ENCODE data around the gene OR51B4.
"Not testable (repeated sequence)": the region's sequence is repeated elsewhere in the genome, so short reads cannot be mapped to it uniquely, and the experiment has no call there.

The OR51B4 gene

DNA sequence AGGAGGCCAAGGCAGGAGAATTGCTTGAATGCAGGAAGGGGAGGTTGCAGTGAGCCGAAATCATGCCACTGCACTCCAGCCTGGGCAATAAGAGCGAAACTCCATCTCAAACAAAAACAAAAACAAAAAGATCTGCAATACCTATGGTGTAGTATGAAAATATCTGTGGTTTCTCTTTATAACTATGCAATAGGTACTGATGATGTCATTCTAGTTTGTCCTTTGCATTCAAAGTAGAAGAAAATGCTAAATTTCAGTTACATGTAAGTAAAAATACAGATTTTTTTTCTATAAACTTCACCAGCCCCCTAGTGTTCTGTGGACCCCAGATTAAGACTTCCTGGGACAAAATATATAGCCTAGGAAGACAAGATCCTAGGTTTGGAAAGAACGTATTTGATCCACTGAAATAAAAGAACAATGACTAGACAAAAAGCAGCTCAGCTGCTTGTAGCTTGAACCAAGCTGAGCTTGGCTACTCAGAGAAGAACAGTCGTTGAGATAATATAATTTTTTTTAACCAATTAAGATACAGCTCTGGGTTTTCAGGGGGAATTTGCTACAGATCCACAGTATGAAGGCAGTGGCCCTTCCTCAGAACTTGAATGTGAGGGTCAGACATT lies 29.2 kb downstream of the OR51B4 start:
- no peak for DNase-seq (ENCODE audit: low read depth)

DNA sequence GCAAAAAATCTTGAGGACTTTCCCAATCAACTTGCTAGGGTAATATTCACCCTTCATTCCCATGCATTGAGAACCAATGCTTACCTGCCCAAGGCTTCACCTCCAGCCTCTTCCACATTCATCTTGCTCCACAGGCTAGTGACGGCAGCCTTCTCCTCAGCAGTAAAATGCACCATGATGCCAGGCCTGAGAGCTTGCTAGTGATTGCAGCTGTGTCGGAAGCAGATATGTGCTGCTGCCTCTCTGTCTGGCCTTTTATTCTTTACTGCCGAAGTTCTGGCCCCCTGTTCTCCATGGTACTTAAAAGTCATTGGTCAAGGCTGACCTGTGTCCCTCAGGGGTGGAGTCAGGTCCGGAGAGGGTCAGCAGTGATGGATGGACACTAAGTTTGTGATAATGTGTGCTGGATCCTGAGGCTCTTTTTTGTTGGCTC lies 32.0 kb downstream of the OR51B4 start, which contains the start of gene HBE1:
Gene HBE1, minus strand, starts transcription at position 231 of the 433 bp plus-strand sequence. Its CDS starts 55 bp downstream, at position 176.
- no peak for DNase-seq (ENCODE audit: low read depth)

DNA sequence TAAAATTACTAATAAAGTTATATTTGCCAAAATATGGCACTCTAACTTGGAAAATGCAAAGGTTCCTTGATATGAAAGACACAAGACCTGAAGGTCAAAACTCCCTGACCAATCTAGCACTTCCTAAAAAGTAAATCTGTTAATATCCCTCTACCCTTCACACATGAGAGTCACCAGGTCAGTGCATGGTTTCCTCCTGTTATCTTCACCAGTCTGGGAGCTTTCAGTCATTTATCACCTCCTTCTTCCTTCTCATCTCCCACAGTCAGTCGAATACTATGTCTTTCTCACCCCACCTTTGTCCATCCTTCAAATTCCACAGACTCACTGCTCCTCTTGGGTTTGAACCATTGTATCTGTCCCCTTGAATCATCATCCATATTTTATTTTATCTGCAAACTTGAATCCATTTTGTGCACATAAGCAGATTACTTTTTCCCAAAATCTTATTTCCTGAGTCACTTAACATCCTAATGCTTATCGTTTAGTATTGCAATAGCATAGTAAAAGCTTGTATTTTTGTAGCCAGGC lies 34.6 kb downstream of the OR51B4 start:
- no peak for DNase-seq (ENCODE audit: low read depth)

DNA sequence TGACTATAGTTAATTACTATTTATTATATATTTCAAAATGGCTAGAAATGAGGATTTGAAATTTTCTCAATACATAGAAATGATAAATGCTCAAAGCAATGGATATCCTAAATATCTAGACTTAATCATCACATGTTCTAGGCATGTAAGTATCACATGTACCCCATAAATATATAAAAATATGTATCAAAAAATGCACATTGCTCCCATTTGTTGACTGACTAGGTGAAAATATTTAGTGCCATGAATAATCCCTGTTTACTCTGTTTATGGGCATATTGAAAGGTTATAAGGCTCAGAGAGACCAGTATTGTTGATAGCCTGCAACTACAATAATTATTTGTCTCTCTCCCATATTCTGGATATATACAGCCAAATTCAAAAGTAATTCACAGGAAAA lies 35.1 kb downstream of the OR51B4 start:
- DNase-seq (ENCODE audit: low read depth): no peak

DNA sequence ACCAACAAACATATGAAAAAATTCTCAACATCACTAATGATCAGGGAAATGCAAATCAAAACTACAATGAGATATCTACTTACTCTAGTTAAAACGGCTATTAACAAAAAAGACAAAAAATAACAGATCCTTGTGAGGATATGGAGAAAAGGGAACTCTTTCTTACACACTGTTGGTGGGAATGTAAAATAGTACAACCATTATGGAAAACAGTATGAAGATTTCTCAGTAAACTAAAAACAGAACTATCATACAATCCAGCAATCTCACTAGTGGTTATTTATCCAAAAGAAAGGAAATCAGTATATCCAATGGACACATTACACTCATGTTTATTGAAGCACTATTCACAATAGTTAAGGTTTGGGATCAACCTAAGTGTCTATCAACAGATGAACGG lies 35.9 kb downstream of the OR51B4 start:
- DNase-seq (ENCODE audit: low read depth): no peak

DNA sequence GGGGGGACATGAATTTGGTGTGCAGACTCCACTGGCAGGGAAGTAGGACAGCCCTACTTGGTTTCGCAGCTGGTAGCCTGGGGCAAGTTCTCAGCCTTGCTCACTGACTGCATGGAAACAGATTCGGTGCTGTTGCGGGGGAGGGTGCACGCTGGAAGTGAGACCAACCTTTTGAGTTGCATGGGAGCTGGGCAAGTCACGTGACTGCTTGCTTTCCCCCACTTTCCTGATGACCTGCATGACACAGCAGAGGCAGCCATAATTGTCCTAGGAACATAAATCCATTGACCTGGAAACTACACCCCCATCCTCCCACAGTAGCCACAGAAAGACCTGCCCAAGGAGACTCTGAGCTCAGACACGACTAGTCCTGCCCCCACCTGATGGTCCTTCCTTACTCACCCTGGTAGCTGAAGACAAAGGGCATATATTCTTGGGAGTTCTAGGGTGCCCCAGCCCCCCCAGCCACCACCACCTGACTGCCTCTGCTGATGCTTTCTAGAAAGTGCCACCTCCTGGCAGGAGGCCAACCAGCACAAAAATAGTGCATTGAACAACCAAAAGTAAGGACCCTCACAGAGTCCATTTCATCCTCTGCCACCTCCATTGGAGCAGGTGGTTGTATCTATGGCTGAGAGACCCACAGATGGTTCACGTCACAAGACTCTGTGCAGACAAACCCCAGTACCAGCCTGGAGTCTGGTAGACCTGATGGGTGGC lies 43.0 kb downstream of the OR51B4 start:
- no peak for DNase-seq (ENCODE audit: low read depth)

DNA sequence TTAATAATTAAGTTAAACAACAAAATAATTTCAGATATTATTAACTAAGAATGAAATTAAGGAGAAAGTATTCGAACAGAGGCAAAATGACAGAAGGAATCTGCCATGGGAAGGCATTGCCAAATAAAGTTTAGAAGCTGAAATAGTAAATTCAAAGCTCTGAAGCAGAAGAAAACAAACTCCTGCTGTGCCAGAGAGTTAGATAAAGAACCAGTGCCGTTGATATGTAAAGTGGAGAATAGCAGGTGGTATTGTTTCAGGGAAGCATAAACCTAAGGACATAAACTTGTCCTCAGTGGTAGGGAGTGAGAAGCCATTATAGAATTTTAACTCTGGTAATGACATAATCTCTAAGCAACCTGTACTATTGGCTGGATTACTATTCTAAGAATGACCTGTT lies 44.5 kb downstream of the OR51B4 start:
- DNase-seq (ENCODE audit: low read depth): no peak

DNA sequence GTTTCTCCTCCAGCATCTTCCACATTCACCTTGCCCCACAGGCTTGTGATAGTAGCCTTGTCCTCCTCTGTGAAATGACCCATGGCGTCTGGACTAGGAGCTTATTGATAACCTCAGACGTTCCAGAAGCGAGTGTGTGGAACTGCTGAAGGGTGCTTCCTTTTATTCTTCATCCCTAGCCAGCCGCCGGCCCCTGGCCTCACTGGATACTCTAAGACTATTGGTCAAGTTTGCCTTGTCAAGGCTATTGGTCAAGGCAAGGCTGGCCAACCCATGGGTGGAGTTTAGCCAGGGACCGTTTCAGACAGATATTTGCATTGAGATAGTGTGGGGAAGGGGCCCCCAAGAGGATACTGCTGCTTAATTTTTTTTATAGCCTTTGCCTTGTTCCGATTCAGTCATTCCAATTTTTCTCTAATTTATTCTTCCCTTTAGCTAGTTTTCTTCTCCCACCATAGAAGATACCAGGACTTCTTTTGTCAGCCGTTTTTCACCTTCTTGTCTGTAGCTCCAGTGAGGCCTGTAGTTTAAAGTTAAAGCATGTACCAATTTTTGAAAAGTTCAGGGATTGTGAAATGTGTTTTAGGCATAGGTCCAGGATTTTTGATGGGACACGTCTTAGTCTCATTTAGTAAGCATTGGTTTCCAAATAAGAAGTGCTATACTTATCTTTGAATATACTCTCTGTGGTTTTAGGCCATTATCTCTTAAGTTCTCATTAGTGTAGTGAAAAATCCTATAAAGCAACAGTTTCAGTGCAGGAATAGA lies 46.9 kb downstream of the OR51B4 start, which contains the start of gene HBG2:
Gene HBG2, minus strand, starts transcription at position 136 of the 768 bp plus-strand sequence. Its CDS starts 53 bp downstream, at position 83.
- peak; percentile 28 for DNase-seq (ENCODE audit: low read depth)

DNA sequence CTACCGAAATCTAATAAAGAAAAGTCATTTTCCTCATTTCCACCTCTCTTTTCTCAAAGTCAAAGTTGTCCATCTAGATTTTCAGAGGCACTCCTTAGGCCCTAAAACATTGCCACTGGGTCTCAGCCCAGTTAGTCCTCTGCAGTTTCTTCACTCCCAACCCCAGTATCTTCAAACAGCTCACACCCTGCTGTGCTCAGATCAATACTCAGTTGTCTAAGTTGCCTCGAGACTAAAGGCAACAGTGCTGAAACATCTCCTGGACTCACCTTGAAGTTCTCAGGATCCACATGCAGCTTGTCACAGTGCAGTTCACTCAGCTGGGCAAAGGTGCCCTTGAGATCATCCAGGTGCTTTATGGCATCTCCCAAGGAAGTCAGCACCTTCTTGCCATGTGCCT lies 47.7 kb downstream of the OR51B4 start:
- not testable (repeated sequence) for DNase-seq (ENCODE audit: low read depth)

DNA sequence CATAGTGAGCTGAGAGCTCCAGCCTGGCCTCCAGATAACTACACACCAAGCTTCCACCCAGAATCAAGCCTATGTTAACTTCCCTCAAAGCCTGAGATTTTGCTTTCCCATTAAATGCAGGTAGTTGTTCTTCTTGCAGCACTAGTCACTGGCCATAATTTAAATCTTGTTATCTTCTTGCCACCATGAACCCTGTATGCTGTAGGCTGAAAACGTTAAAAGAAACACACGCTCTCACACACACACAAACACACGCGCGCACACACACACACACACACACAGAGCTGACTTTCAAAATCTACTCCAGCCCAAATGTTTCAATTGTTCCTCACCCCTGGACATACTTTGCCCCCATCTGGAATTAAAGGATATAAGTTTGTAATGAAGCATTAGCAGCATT lies 48.3 kb downstream of the OR51B4 start:
- not testable (repeated sequence) for DNase-seq (ENCODE audit: low read depth)

DNA sequence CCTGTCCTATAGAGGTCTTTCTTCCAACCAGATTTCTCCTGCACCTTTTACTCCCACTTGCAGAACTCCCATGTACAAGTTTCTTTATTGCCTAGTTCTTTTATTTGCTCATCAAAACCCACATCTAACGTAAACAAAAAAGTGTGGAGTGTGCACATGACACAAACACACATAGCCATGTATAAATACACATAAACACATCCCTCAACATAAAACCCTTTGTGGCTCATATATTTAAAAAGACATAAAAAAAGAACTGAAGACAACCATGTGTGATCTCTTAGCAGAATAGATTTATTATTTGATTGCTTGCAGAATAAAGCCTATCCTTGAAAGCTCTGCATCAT lies 48.9 kb downstream of the OR51B4 start:
- no peak for DNase-seq (ENCODE audit: low read depth)

DNA sequence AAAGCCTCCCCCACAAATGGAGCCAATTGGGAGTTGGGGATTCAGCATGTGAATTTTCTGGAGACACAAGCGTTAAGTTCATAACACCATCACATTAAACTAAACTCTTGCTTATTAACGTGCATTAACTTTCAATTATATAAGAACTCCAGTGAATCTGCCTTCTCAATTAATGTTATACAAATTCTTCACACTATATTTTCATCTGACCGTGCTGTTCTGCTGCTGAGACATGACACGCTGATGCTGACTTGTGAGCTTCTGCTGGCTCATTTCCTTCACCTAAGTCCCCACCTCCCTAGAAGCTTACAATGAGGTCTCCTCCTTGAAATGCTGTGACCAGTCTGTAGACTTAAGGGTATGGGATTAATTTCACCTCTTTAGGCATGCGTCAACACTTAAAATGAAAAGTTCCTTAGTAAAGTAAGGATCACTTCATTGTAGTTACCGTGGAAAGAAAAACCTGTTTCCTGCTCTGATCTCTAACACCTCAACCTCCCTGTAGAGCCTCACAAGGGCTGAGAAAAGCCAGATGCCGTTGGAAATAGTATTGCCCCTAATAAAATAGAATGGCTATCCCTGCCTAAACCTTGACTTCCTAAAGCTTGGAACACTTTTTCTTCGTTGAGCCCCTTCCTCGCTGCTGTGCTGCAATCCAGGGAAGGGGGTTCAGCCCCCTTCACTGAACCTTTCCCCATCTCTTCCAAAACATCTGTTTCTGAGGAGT lies 49.4 kb downstream of the OR51B4 start:
- DNase-seq (ENCODE audit: low read depth): no peak

DNA sequence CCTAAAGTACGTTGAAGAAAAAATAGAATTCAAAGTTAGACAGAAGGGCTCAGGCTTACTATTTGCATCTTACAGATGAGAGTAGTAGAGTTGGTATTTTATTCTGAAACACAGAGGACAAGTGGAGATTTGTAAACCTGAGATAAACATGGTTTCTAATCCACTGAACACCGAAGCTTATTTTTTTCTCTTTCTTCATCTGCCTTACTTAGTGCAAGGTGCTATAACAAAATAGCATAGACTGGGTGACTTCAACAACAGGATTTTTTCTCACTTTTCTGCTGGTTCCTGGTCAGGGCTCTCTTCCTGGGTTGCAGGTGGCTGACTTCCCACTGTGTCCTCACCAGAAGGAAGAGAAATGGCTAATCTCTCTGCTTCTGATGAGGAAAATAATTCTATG lies 50.0 kb downstream of the OR51B4 start:
- DNase-seq (ENCODE audit: low read depth): no peak
